Right ventricle myocardium inferior (tissue), 1 donor: ENCODE measurements around the gene WDR83. TPM values are rescaled to one million over a fixed set of nuclear protein-coding genes. Genes with fewer than 3 reads are reported as not detected.
"Not testable (repeated sequence)": the region's sequence is repeated elsewhere in the genome, so short reads cannot be mapped to it uniquely, and the experiment has no call there.

ENCODE experiments used
- ATAC-seq: fragments of 200-7000 bp; cut with Tn5 transposase; one replicate; pipeline ENCODE4 v1.9.1; 2020; ENCODE audit warnings: mild to moderate bottlenecking, moderate library complexity
- DNase-seq: peaks from one replicate; pipeline ENCODE4 v3.0.0; 2021; ENCODE audit errors: missing footprints
- intact Hi-C: fragments of 100-400 bp; cut with DNase I; formaldehyde crosslinking; loops from one replicate; pipeline ENCODE4 v1.11.0; 2022
- total RNA-seq: library from RNA; stranded (reverse); fragmentation: NEBNext Ultra II Directional; extraction: Animal tissue kit (Norgen Biotek cat#: 25700); gene quantifications from one replicate; pipeline ENCODE4 v1.2.1, GENCODE V29; 2021
- donor health status: DM: no; HTN: yes; CAD: no; lungs with severe emphysema.

Gene WDR83
- total RNA-seq, 1 donor from 2014 or later: 7.2 TPM

- intact Hi-C loops: no loop called here
Observed at GRCh38 chr19:12676384-12676792, 9.8 kb downstream of the WDR83 start.

GRCh38 chr19:12676928-12677327 is 10.3 kb downstream of the WDR83 start:
- no peak for DNase-seq
- intact Hi-C loops: no loop called here
- ATAC-seq: no peak

More at GRCh38 chr19:12676384-12676792, 9.8 kb downstream of the WDR83 start:
- peak; percentile 45 for ATAC-seq
- DNase-seq: peak; percentile 90

GRCh38 chr19:12678039-12678438 is 11.4 kb downstream of the WDR83 start:
- DNase-seq, ATAC-seq, intact Hi-C loops: not testable (repeated sequence)

GRCh38 chr19:12680034-12680433 is 13.4 kb downstream of the WDR83 start:
- DNase-seq (no peak), ATAC-seq (no peak)
- intact Hi-C loops: loop anchor here (5.0 kb wide), 1 partner anchor 42 kb away; the partner anchor contains the start of gene TNPO2

- intact Hi-C loops: loop anchor here (5.0 kb wide), 1 partner anchor 41 kb away; the partner anchor contains the start of gene TNPO2
- peak; percentile 90 for ATAC-seq
- peak; percentile 96 for DNase-seq
Observed at GRCh38 chr19:12681074-12681987, 14.7 kb downstream of the WDR83 start, which contains the start of gene DHPS. TSS of gene DHPS (minus strand) at chr19:12681880. CDS start at chr19:12681766, 114 bp downstream.

GRCh38 chr19:12685831-12686230 is 19.2 kb downstream of the WDR83 start:
- no peak for ATAC-seq
- intact Hi-C loops: no loop called here
- no peak for DNase-seq

- DNase-seq (no peak), ATAC-seq (no peak)
- intact Hi-C loops: no loop called here
Observed at GRCh38 chr19:12687496-12688196, 21.0 kb downstream of the WDR83 start, which contains the start of gene GNG14. TSS of gene GNG14 (plus strand) at chr19:12687998. CDS start at chr19:12688049, 51 bp downstream.

GRCh38 chr19:12689012-12689411 is 22.4 kb downstream of the WDR83 start:
- intact Hi-C loops: no loop called here
- ATAC-seq (no peak), DNase-seq (no peak)

- ATAC-seq (no peak), DNase-seq (no peak)
- intact Hi-C loops: no loop called here
Observed at GRCh38 chr19:12689581-12690216, 23.1 kb downstream of the WDR83 start.

- intact Hi-C loops: no loop called here
- ATAC-seq (no peak), DNase-seq (no peak)
Observed at GRCh38 chr19:12692960-12693359, 26.4 kb downstream of the WDR83 start.

GRCh38 chr19:12694641-12695040 is 28.0 kb downstream of the WDR83 start:
- intact Hi-C loops: no loop called here
- ATAC-seq (no peak), DNase-seq (no peak)

GRCh38 chr19:12695096-12695495 is 28.5 kb downstream of the WDR83 start:
- ATAC-seq (no peak), DNase-seq (no peak)
- intact Hi-C loops: no loop called here

GRCh38 chr19:12695514-12695913 is 28.9 kb downstream of the WDR83 start:
- ATAC-seq (no peak), DNase-seq (no peak)
- intact Hi-C loops: no loop called here

GRCh38 chr19:12695997-12696365 is 29.4 kb downstream of the WDR83 start:
- intact Hi-C loops: no loop called here
- ATAC-seq (no peak), DNase-seq (no peak)

GRCh38 chr19:12696366-12697335 is 30.0 kb downstream of the WDR83 start, which contains the start of gene FBXW9:
TSS of gene FBXW9 (minus strand) at chr19:12696631. CDS start at chr19:12696581, 50 bp downstream.
- peak; percentile 98 for DNase-seq
- intact Hi-C loops: no loop called here
- ATAC-seq: peak; percentile 94

- DNase-seq, ATAC-seq, intact Hi-C loops: not testable (repeated sequence)
Observed at GRCh38 chr19:12697425-12697824, 30.8 kb downstream of the WDR83 start.

GRCh38 chr19:12698138-12698537 is 31.5 kb downstream of the WDR83 start:
- no peak for ATAC-seq
- intact Hi-C loops: no loop called here
- no peak for DNase-seq
